ENCODE results near the gene OBP2B.

Gene OBP2B

DNA sequence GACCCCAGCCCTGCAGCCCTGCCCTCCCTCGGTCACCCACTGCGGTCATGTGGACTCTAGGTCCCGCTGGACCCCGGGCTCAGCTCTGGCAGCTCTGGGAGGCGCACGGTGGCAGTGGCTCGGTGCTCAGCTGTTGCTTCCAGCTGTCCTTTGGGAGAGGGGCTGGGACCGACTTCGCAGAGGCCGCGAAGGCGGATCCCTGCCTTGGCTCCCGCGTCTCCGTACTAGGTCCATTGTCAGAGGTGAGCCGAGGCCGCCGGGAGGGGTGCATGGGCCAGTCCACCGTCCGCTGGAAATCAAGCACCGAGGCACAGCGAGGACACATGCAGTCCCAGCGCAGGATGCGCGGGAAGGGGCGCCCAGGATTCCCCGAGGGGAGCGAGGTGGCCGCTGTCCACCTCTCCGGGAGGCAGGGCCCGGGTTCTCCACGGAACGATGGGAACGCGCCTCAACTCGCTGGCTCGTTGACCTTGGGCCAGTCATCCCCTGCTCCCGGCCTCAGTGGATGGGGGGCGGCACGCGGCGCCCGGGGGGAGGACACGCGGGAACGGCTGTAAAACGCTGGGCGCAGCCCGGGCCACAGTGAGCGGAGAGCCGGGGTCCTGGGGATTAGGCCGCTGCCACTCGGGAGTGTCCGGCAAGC lies 46.1 kb downstream of the OBP2B start:
- peak overlapping the region; percentile 65 to 76 for H3K4me3 ChIP-seq (ENCODE audit: insufficient read depth in 1 of 2, low read depth in 1 of 2, low read length in 2 of 2)
- H2AK5ac ChIP-seq (ENCODE audit: low read length, severe bottlenecking): no peak overlapping the region
- H3K14ac ChIP-seq (ENCODE audit: low read length in 2 of 2): peak overlapping the region in 1 of 2 experiments; percentile 49
- peaks cover 0 to 32% of the 10 kb centered on the region in 2 experiments for H3K27me3 ChIP-seq (ENCODE audit: control insufficient read depth in 1 of 2, insufficient read depth in 1 of 2, low read length in 2 of 2)
- no peak overlapping the region for H3K27ac ChIP-seq (ENCODE audit: low read length, poor library complexity, severe bottlenecking)
- 28% methylated on average over 47 of the region's 54 CpGs for WGBS
- H3K9me3 ChIP-seq (ENCODE audit: control insufficient read depth, low read length): no peaks in the 10 kb centered on the region
- H3K23ac ChIP-seq (ENCODE audit: low read length in 2 of 2): peak overlapping the region in 1 of 2 experiments; percentile 18
- H2BK12ac ChIP-seq (ENCODE audit: low read length in 2 of 2): peak overlapping the region in 1 of 2 experiments; percentile 39
- peaks cover 26% of the 10 kb centered on the region for H3K4me1 ChIP-seq (ENCODE audit: control insufficient read depth, insufficient read depth, low read depth, low read length)
- peak overlapping the region; percentile 93 for H3K4me2 ChIP-seq (ENCODE audit: low read length, poor library complexity, severe bottlenecking)
- H3K9ac ChIP-seq (ENCODE audit: low read length): peak overlapping the region; percentile 65
- no peak overlapping the region for H2AFZ ChIP-seq (ENCODE audit: low read depth, low read length)
- peaks cover 1% of the 10 kb centered on the region for H3K79me1 ChIP-seq (replicated peaks; ENCODE audit: low read length, poor library complexity, severe bottlenecking)
- peak overlapping the region; percentile 81 to 94 for H3K4ac ChIP-seq (ENCODE audit: low read depth in 1 of 2, low read length in 2 of 2)
- peak overlapping the region; percentile 96 for H4K8ac ChIP-seq (ENCODE audit: low read length)
- peak overlapping the region; percentile 93 for H4K91ac ChIP-seq (ENCODE audit: low read length)
- peak overlapping the region; percentile 83 for H2BK120ac ChIP-seq (ENCODE audit: low read depth, low read length)
- no peaks in the 10 kb centered on the region for H3K36me3 ChIP-seq (ENCODE audit: control insufficient read depth in 1 of 2, insufficient read depth in 2 of 2, low read depth in 1 of 2, low read length in 2 of 2)
- peak overlapping the region; percentile 89 for H2BK15ac ChIP-seq (ENCODE audit: low read depth, poor library complexity, severe bottlenecking)
- peak overlapping the region; percentile 92 to 95 for H3K18ac ChIP-seq (ENCODE audit: low read depth in 1 of 2, low read length in 2 of 2)
- no peak overlapping the region for H2BK5ac ChIP-seq (ENCODE audit: low read depth, low read length, poor library complexity, severe bottlenecking)
- no peak for DNase-seq

DNA sequence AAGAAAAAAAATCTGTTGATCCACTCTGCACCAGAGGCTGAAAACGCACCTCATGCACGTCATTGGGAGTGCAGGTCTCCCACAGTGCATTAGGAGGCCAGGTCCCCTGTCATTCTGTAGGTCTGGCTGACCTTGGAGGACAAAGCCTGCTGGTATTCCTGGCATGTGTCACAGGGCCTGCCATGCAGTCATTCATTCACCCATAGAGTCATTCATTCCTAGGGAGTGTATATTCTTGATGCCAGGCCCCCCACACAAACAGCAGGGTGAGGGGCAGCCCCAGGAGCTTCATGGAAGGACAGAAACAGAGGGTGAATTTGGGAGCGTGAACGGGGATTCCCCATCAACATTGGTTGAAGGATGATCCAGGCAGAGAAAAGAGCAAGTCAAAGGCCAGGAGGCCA lies 47.5 kb downstream of the OBP2B start:
- H3K23ac ChIP-seq (ENCODE audit: low read length in 2 of 2): no peak overlapping the region
- no peak overlapping the region for H2BK120ac ChIP-seq (ENCODE audit: low read depth, low read length)
- H2AFZ ChIP-seq (ENCODE audit: low read depth, low read length): no peak overlapping the region
- no peak overlapping the region for H3K9ac ChIP-seq (ENCODE audit: low read length)
- H3K79me1 ChIP-seq (replicated peaks; ENCODE audit: low read length, poor library complexity, severe bottlenecking): peaks cover 1% of the 10 kb centered on the region
- no peak overlapping the region for H3K4ac ChIP-seq (ENCODE audit: low read depth in 1 of 2, low read length in 2 of 2)
- no peak overlapping the region for H2BK15ac ChIP-seq (ENCODE audit: low read depth, poor library complexity, severe bottlenecking)
- H3K27ac ChIP-seq (ENCODE audit: low read length, poor library complexity, severe bottlenecking): no peak overlapping the region
- H3K36me3 ChIP-seq (ENCODE audit: control insufficient read depth in 1 of 2, insufficient read depth in 2 of 2, low read depth in 1 of 2, low read length in 2 of 2): no peaks in the 10 kb centered on the region
- no peak overlapping the region for H2AK5ac ChIP-seq (ENCODE audit: low read length, severe bottlenecking)
- WGBS: 88% methylated on average over 4 of the region's 4 CpGs
- H3K27me3 ChIP-seq (ENCODE audit: control insufficient read depth in 1 of 2, insufficient read depth in 1 of 2, low read length in 2 of 2): peaks cover 0 to 32% of the 10 kb centered on the region in 2 experiments
- H3K4me3 ChIP-seq (ENCODE audit: insufficient read depth in 1 of 2, low read depth in 1 of 2, low read length in 2 of 2): no peak overlapping the region
- no peak overlapping the region for H4K91ac ChIP-seq (ENCODE audit: low read length)
- H3K14ac ChIP-seq (ENCODE audit: low read length in 2 of 2): no peak overlapping the region
- no peaks in the 10 kb centered on the region for H3K9me3 ChIP-seq (ENCODE audit: control insufficient read depth, low read length)
- no peak overlapping the region for H3K18ac ChIP-seq (ENCODE audit: low read depth in 1 of 2, low read length in 2 of 2)
- H3K4me1 ChIP-seq (ENCODE audit: control insufficient read depth, insufficient read depth, low read depth, low read length): peaks cover 26% of the 10 kb centered on the region
- no peak overlapping the region for H4K8ac ChIP-seq (ENCODE audit: low read length)
- H2BK5ac ChIP-seq (ENCODE audit: low read depth, low read length, poor library complexity, severe bottlenecking): no peak overlapping the region
- no peak for DNase-seq
- no peak overlapping the region for H3K4me2 ChIP-seq (ENCODE audit: low read length, poor library complexity, severe bottlenecking)
- no peak overlapping the region for H2BK12ac ChIP-seq (ENCODE audit: low read length in 2 of 2)

DNA sequence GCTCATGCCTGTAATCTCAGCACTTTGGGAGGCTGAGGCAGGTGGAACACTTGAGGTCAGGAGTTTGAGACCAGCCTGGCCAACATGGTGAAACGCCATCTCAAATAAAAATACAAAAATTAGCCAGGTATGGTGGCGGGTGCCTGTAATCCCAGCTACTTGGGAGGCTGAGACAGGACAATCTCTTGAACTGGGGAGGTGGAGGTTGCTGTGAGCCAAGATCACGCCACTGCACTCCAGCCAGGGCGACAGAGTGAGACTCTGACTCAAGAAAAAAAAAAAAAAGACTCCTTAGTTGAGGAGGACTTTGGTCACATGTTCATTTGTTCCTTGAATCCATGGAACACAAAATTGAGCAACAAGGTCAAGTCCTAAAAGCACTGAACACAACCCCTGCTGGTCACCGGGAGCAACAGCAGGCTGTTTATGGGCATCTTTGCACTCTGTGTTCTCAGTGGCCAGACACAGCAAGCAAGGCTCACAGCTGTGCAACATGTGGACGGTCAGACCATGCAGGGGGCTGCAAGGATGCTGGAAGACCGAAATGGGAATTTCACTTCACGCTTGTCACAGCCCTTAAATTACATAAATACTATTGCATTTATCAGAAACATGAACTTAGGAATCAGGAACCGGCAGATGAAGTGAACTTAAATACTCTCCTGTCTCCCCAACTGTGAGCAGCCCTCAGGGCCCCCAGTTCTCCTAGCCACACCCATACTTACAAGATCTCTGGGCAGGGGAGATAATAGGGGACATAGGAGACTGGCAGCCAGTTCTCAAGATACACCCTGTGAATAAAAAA lies 48.1 kb downstream of the OBP2B start:
- H2AK5ac ChIP-seq (ENCODE audit: low read length, severe bottlenecking): no peak overlapping the region
- H3K27ac ChIP-seq (ENCODE audit: low read length, poor library complexity, severe bottlenecking): no peak overlapping the region
- H3K36me3 ChIP-seq (ENCODE audit: control insufficient read depth in 1 of 2, insufficient read depth in 2 of 2, low read depth in 1 of 2, low read length in 2 of 2): no peaks in the 10 kb centered on the region
- no peak overlapping the region for H3K18ac ChIP-seq (ENCODE audit: low read depth in 1 of 2, low read length in 2 of 2)
- H3K4me1 ChIP-seq (ENCODE audit: control insufficient read depth, insufficient read depth, low read depth, low read length): peaks cover 26% of the 10 kb centered on the region
- peak; percentile 94 for DNase-seq
- no peak overlapping the region for H3K4me3 ChIP-seq (ENCODE audit: insufficient read depth in 1 of 2, low read depth in 1 of 2, low read length in 2 of 2)
- no peak overlapping the region for H3K23ac ChIP-seq (ENCODE audit: low read length in 2 of 2)
- no peak overlapping the region for H4K91ac ChIP-seq (ENCODE audit: low read length)
- no peak overlapping the region for H3K4ac ChIP-seq (ENCODE audit: low read depth in 1 of 2, low read length in 2 of 2)
- no peak overlapping the region for H3K4me2 ChIP-seq (ENCODE audit: low read length, poor library complexity, severe bottlenecking)
- H3K14ac ChIP-seq (ENCODE audit: low read length in 2 of 2): no peak overlapping the region
- no peak overlapping the region for H3K9ac ChIP-seq (ENCODE audit: low read length)
- no peak overlapping the region for H2BK12ac ChIP-seq (ENCODE audit: low read length in 2 of 2)
- no peaks in the 10 kb centered on the region for H3K9me3 ChIP-seq (ENCODE audit: control insufficient read depth, low read length)
- peaks cover 0 to 29% of the 10 kb centered on the region in 2 experiments for H3K27me3 ChIP-seq (ENCODE audit: control insufficient read depth in 1 of 2, insufficient read depth in 1 of 2, low read length in 2 of 2)
- 70% methylated on average over 8 of the region's 9 CpGs for WGBS
- peaks cover 1% of the 10 kb centered on the region for H3K79me1 ChIP-seq (replicated peaks; ENCODE audit: low read length, poor library complexity, severe bottlenecking)
- no peak overlapping the region for H4K8ac ChIP-seq (ENCODE audit: low read length)
- H2BK15ac ChIP-seq (ENCODE audit: low read depth, poor library complexity, severe bottlenecking): no peak overlapping the region
- no peak overlapping the region for H2BK5ac ChIP-seq (ENCODE audit: low read depth, low read length, poor library complexity, severe bottlenecking)
- H2AFZ ChIP-seq (ENCODE audit: low read depth, low read length): no peak overlapping the region
- H2BK120ac ChIP-seq (ENCODE audit: low read depth, low read length): no peak overlapping the region

DNA sequence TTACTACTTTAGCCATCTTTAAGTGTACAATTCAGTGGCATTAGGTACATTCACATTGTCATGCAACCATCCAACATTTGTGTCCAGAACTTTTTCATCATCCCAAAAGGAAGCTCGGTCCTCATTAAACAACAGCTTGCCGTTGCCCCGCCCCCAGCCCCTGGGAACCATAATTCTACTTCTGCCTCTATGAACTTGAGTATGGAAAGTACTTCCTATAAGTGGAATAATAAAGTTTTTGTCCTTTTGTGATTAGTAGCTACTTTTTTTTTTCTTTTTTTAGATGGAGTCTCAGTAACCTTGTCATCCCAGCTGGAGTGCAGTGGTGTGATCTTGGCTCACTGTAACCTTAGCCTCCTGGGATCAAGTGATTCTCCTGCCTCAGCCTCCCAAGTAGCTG lies 50.4 kb downstream of the OBP2B start:
- Histone ChIP-seq H2AFZ (ENCODE audit: low read depth, low read length) (no peak overlapping the region), H3K9ac (ENCODE audit: low read length) (no peak overlapping the region), H3K27me3 (ENCODE audit: control insufficient read depth in 1 of 2, insufficient read depth in 1 of 2, low read length in 2 of 2) (peaks cover 0 to 15% of the 10 kb centered on the region in 2 experiments), H3K23ac (ENCODE audit: low read length in 2 of 2) (no peak overlapping the region), H2AK5ac (ENCODE audit: low read length, severe bottlenecking) (no peak overlapping the region), H2BK5ac (ENCODE audit: low read depth, low read length, poor library complexity, severe bottlenecking) (no peak overlapping the region), H2BK12ac (ENCODE audit: low read length in 2 of 2) (no peak overlapping the region), H3K4me3 (ENCODE audit: insufficient read depth in 1 of 2, low read depth in 1 of 2, low read length in 2 of 2) (no peak overlapping the region), H3K79me1 (replicated peaks; ENCODE audit: low read length, poor library complexity, severe bottlenecking) (peaks cover 1% of the 10 kb centered on the region), H3K27ac (ENCODE audit: low read length, poor library complexity, severe bottlenecking) (no peak overlapping the region), H4K91ac (ENCODE audit: low read length) (no peak overlapping the region), H2BK120ac (ENCODE audit: low read depth, low read length) (no peak overlapping the region), H2BK15ac (ENCODE audit: low read depth, poor library complexity, severe bottlenecking) (no peak overlapping the region), H3K4ac (ENCODE audit: low read depth in 1 of 2, low read length in 2 of 2) (no peak overlapping the region), H3K9me3 (ENCODE audit: control insufficient read depth, low read length) (no peaks in the 10 kb centered on the region), H3K14ac (ENCODE audit: low read length in 2 of 2) (no peak overlapping the region), H4K8ac (ENCODE audit: low read length) (no peak overlapping the region), H3K36me3 (ENCODE audit: control insufficient read depth in 1 of 2, insufficient read depth in 2 of 2, low read depth in 1 of 2, low read length in 2 of 2) (peaks cover 0 to 5% of the 10 kb centered on the region in 2 experiments), H3K18ac (ENCODE audit: low read depth in 1 of 2, low read length in 2 of 2) (no peak overlapping the region), H3K4me2 (ENCODE audit: low read length, poor library complexity, severe bottlenecking) (no peak overlapping the region), H3K4me1 (ENCODE audit: control insufficient read depth, insufficient read depth, low read depth, low read length) (peaks cover 14% of the 10 kb centered on the region)
- DNase-seq: no peak
- WGBS: 100% methylated on average over 1 of the region's 3 CpGs
